B cell (primary cell): ENCODE measurements around the gene ZCCHC7.

ENCODE experiments used
- CTCF ChIP-seq: fragments of 200-600 bp; IDR thresholded peaks from one replicate; pipeline ENCODE4 v1.8.0; 2022; ENCODE audit warnings: antibody characterized with exemption, mild to moderate bottlenecking
- EZH2 ChIP-seq: IDR thresholded peaks from 2 replicates; pipeline ENCODE4 v1.6.1; 2012; ENCODE audit warnings: borderline replicate concordance, low read depth, mild to moderate bottlenecking, moderate library complexity, low read length; ENCODE audit not compliant: insufficient read depth, poor library complexity, severe bottlenecking

GRCh38 chr9:37165644-37166043 lies 45.3 kb downstream of the ZCCHC7 start:
- TF ChIP-seq CTCF, result no peak
- TF ChIP-seq EZH2, result no peak
